GM23338 (cell line): ENCODE measurements around the gene SPATA13.

Source experiments
- CREB1 ChIP-seq: fragments of 250-450 bp; sonication (Bioruptor Pico); IDR thresholded peaks from 2 replicates; pipeline ENCODE4 v1.5.0; 2020; ENCODE audit warnings: low read depth, mild to moderate bottlenecking, moderate library complexity
- ETS1 ChIP-seq: IDR thresholded peaks from 2 replicates; pipeline ENCODE4 v1.6.1; 2016; ENCODE audit warnings: antibody characterized with exemption
- EZH2 ChIP-seq: fragments of 200-600 bp; sonication (generic); IDR thresholded peaks from one replicate; pipeline ENCODE4 v1.8.0; 2017; ENCODE audit warnings: antibody characterized with exemption, mild to moderate bottlenecking, low read depth; ENCODE audit not compliant: unreplicated experiment
- EZH2phosphoT487 ChIP-seq: fragments of 200-600 bp; sonication (generic); IDR thresholded peaks from one replicate; pipeline ENCODE4 v1.8.1; 2018; ENCODE audit warnings: antibody characterized with exemption; ENCODE audit not compliant: unreplicated experiment
- JUNB ChIP-seq: IDR thresholded peaks from one replicate; pipeline ENCODE4 v1.6.1; 2016; ENCODE audit warnings: antibody characterized with exemption; ENCODE audit not compliant: unreplicated experiment
- NANOG ChIP-seq: IDR thresholded peaks from 2 replicates; pipeline ENCODE4 v1.6.1; 2016; ENCODE audit warnings: antibody characterized with exemption, borderline replicate concordance
- POLR2AphosphoS5 ChIP-seq: IDR thresholded peaks from 2 replicates; pipeline ENCODE4 v1.6.1; 2016; ENCODE audit warnings: antibody characterized with exemption, low read depth
- REST ChIP-seq: IDR thresholded peaks from one replicate; pipeline ENCODE4 v1.6.1; 2018; ENCODE audit warnings: antibody characterized with exemption; ENCODE audit not compliant: unreplicated experiment
- STAT1 ChIP-seq: IDR thresholded peaks from one replicate; pipeline ENCODE4 v1.6.1; 2016; ENCODE audit warnings: antibody characterized with exemption; ENCODE audit not compliant: unreplicated experiment
- ZNF114 ChIP-seq: fragments of 250-450 bp; sonication (Bioruptor Pico); IDR thresholded peaks from 2 replicates; pipeline ENCODE4 v1.5.0; 2020; ENCODE audit warnings: mild to moderate bottlenecking, moderate library complexity
- ZNF331 ChIP-seq: fragments of 250-450 bp; sonication (Bioruptor Pico); IDR thresholded peaks from 2 replicates; pipeline ENCODE4 v1.5.0; 2020; ENCODE audit warnings: low read depth, mild to moderate bottlenecking, moderate library complexity
- TF ChIP-seq, protein P1 (sequence below), 2 experiments: fragments of 200-600 bp in 1 of 2; sonication (generic) in 1 of 2; conservative IDR thresholded peaks; 2 replicates each; pipeline versions ENCODE4 v1.5.1 to v1.6.1; 2016 to 2017; ENCODE audit warnings: antibody characterized with exemption in 2 of 2, low read depth in 2 of 2, mild to moderate bottlenecking in 2 of 2, moderate library complexity in 1 of 2
- TF ChIP-seq, protein P2 (sequence below): fragments of 250-450 bp; sonication (Bioruptor Pico); IDR thresholded peaks from 2 replicates; pipeline ENCODE4 v1.5.0; 2020; ENCODE audit warnings: mild to moderate bottlenecking, moderate library complexity

GRCh38 chr13:24225930-24226329, 65.4 kb downstream of the SPATA13 start:
- TF ChIP-seq, protein P1, sequence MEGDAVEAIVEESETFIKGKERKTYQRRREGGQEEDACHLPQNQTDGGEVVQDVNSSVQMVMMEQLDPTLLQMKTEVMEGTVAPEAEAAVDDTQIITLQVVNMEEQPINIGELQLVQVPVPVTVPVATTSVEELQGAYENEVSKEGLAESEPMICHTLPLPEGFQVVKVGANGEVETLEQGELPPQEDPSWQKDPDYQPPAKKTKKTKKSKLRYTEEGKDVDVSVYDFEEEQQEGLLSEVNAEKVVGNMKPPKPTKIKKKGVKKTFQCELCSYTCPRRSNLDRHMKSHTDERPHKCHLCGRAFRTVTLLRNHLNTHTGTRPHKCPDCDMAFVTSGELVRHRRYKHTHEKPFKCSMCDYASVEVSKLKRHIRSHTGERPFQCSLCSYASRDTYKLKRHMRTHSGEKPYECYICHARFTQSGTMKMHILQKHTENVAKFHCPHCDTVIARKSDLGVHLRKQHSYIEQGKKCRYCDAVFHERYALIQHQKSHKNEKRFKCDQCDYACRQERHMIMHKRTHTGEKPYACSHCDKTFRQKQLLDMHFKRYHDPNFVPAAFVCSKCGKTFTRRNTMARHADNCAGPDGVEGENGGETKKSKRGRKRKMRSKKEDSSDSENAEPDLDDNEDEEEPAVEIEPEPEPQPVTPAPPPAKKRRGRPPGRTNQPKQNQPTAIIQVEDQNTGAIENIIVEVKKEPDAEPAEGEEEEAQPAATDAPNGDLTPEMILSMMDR (conservative IDR thresholded peaks at IDR 0.05; ENCODE audit: low read depth in 2 of 2), result no peak
- no peak for TF ChIP-seq EZH2
- no peak for TF ChIP-seq POLR2AphosphoS5
- TF ChIP-seq REST, result no peak
- TF ChIP-seq ETS1, result no peak
- TF ChIP-seq EZH2phosphoT487, result no peak
- TF ChIP-seq, protein P2, sequence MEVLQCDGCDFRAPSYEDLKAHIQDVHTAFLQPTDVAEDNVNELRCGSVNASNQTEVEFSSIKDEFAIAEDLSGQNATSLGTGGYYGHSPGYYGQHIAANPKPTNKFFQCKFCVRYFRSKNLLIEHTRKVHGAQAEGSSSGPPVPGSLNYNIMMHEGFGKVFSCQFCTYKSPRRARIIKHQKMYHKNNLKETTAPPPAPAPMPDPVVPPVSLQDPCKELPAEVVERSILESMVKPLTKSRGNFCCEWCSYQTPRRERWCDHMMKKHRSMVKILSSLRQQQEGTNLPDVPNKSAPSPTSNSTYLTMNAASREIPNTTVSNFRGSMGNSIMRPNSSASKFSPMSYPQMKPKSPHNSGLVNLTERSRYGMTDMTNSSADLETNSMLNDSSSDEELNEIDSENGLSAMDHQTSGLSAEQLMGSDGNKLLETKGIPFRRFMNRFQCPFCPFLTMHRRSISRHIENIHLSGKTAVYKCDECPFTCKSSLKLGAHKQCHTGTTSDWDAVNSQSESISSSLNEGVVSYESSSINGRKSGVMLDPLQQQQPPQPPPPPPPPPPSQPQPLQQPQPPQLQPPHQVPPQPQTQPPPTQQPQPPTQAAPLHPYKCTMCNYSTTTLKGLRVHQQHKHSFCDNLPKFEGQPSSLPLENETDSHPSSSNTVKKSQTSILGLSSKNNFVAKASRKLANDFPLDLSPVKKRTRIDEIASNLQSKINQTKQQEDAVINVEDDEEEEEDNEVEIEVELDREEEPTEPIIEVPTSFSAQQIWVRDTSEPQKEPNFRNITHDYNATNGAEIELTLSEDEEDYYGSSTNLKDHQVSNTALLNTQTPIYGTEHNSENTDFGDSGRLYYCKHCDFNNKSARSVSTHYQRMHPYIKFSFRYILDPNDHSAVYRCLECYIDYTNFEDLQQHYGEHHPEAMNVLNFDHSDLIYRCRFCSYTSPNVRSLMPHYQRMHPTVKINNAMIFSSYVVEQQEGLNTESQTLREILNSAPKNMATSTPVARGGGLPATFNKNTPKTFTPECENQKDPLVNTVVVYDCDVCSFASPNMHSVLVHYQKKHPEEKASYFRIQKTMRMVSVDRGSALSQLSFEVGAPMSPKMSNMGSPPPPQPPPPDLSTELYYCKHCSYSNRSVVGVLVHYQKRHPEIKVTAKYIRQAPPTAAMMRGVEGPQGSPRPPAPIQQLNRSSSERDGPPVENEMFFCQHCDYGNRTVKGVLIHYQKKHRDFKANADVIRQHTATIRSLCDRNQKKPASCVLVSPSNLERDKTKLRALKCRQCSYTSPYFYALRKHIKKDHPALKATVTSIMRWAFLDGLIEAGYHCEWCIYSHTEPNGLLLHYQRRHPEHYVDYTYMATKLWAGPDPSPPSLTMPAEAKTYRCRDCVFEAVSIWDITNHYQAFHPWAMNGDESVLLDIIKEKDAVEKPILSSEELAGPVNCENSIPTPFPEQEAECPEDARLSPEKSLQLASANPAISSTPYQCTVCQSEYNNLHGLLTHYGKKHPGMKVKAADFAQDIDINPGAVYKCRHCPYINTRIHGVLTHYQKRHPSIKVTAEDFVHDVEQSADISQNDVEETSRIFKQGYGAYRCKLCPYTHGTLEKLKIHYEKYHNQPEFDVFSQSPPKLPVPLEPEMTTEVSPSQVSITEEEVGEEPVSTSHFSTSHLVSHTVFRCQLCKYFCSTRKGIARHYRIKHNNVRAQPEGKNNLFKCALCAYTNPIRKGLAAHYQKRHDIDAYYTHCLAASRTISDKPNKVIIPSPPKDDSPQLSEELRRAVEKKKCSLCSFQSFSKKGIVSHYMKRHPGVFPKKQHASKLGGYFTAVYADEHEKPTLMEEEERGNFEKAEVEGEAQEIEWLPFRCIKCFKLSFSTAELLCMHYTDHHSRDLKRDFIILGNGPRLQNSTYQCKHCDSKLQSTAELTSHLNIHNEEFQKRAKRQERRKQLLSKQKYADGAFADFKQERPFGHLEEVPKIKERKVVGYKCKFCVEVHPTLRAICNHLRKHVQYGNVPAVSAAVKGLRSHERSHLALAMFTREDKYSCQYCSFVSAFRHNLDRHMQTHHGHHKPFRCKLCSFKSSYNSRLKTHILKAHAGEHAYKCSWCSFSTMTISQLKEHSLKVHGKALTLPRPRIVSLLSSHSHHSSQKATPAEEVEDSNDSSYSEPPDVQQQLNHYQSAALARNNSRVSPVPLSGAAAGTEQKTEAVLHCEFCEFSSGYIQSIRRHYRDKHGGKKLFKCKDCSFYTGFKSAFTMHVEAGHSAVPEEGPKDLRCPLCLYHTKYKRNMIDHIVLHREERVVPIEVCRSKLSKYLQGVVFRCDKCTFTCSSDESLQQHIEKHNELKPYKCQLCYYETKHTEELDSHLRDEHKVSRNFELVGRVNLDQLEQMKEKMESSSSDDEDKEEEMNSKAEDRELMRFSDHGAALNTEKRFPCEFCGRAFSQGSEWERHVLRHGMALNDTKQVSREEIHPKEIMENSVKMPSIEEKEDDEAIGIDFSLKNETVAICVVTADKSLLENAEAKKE (CRISPR knock-in tag), result no peak
- TF ChIP-seq JUNB, result no peak
- no peak for TF ChIP-seq ZNF114 (CRISPR knock-in tag)
- TF ChIP-seq STAT1, result no peak
- no peak for TF ChIP-seq NANOG
- no peak for TF ChIP-seq CREB1 (CRISPR knock-in tag)
- no peak for TF ChIP-seq ZNF331 (CRISPR knock-in tag)
